ENCODE measurements around the gene UBAP1.
A peak's percentile ranks its signal among the peaks of the same experiment; 100 is the strongest.

The UBAP1 gene

GRCh38 chr9:34185778-34186551 is 7.1 kb downstream of the UBAP1 start (continued):
- TF ChIP-seq ZNF518A (tag by site-specific recombination; conservative IDR thresholded peaks at IDR 0.05; ENCODE audit: low read depth) (no peak), ZBTB49 (tag by site-specific recombination; IDR thresholded peaks at IDR 0.05; ENCODE audit: low read depth) (no peak), PRDM1 (tag by site-specific recombination; IDR thresholded peaks at IDR 0.05) (no peak), ZNF311 (tag by site-specific recombination; IDR thresholded peaks at IDR 0.05; ENCODE audit: borderline replicate concordance) (no peak), ZFHX2 (tag by site-specific recombination; conservative IDR thresholded peaks at IDR 0.05) (no peak), ZNF626 (tag by site-specific recombination; IDR thresholded peaks at IDR 0.05) (no peak), GFI1B (tag by site-specific recombination; IDR thresholded peaks at IDR 0.05) (no peak), ZNF692 (tag by site-specific recombination; IDR thresholded peaks at IDR 0.05) (peak; percentile 48; the same call in 1 of the 2 replicates), ZNF449 (tag by site-specific recombination; IDR thresholded peaks at IDR 0.05) (no peak), SETDB1 (IDR thresholded peaks at IDR 0.05; ENCODE audit: insufficient read length, low read length) (no peak), OVOL3 (tag by site-specific recombination; IDR thresholded peaks at IDR 0.05) (no peak), ZNF175 (tag by site-specific recombination; IDR thresholded peaks at IDR 0.05) (no peak), ZNF776 (tag by site-specific recombination; IDR thresholded peaks at IDR 0.05; ENCODE audit: borderline replicate concordance) (no peak), BCL6B (tag by site-specific recombination; IDR thresholded peaks at IDR 0.05) (no peak), ZNF596 (tag by site-specific recombination; IDR thresholded peaks at IDR 0.05) (no peak), ZNF747 (tag by site-specific recombination; IDR thresholded peaks at IDR 0.05) (no peak), ATF2 (tag by site-specific recombination; IDR thresholded peaks at IDR 0.05; ENCODE audit: low read depth) (peak; percentile 56), ZBTB11 (tag by site-specific recombination; conservative IDR thresholded peaks at IDR 0.05; ENCODE audit: low read depth) (no peak), ZNF350 (tag by site-specific recombination; IDR thresholded peaks at IDR 0.05) (no peak), ZBTB26 (tag by site-specific recombination; optimal IDR thresholded peaks at IDR 0.05) (no peak)

Data from HEK293 (cell line).